Immature natural killer cell (primary cell): ENCODE results near the gene PLCL1. TPM values are rescaled to one million over a fixed set of nuclear protein-coding genes. Genes with fewer than 3 reads are reported as not detected.

Experiments
- polyA plus RNA-seq, 3 donors: library from polyadenylated mRNA; unstranded; fragments of 300-500 nt; fragmentation: Illumina TruSeq; gene quantifications; one replicate each; pipeline ENCODE4 v1.2.3, GENCODE V29; 2021

Gene PLCL1
- polyA plus RNA-seq, 3 donors from 2014 or later = 0.51 to 0.53 TPM; not detected in 1

Other genes starting within 250 kb of the PLCL1 start
- under 1 TPM in 1 of 3 donors, not detected in 2; 0.06 TPM for gene RFTN2, start 129.0 kb upstream of the PLCL1 start, polyA plus RNA-seq
- gene MARS2, start 99.2 kb upstream of the PLCL1 start, polyA plus RNA-seq = 1 to 10 TPM; 4.6 to 9.6 (median 9.0) TPM
- under 1 TPM in 1 of 3 donors, not detected in 2; 0.08 TPM for gene BOLL, start 19.3 kb upstream of the PLCL1 start, polyA plus RNA-seq